Hepatocyte (in vitro differentiated cells): Measurements from ENCODE around the gene CHST8. TPM values are rescaled to one million over a fixed set of nuclear protein-coding genes. Genes with fewer than 3 reads are reported as not detected.

Source experiments
- DNase-seq: peaks from one replicate; pipeline ENCODE4 v3.0.0-alpha.2; 2016; ENCODE audit warnings: low spot score
- H2AFZ ChIP-seq: fragments of 200-600 bp; sonication (generic); 2 replicates; pipeline ENCODE4 v1.6.0; 2016; ENCODE audit warnings: antibody characterized with exemption, mild to moderate bottlenecking
- H3K27ac ChIP-seq: fragments of 200-600 bp; sonication (generic); 2 replicates; pipeline ENCODE4 v1.5.1; 2016; ENCODE audit warnings: mild to moderate bottlenecking
- H3K27me3 ChIP-seq: fragments of 200-600 bp; sonication (generic); 2 replicates; pipeline ENCODE4 v1.6.1; 2016
- H3K36me3 ChIP-seq: fragments of 200-600 bp; sonication (generic); replicated peaks from 2 replicates; pipeline ENCODE4 v1.5.1; 2016; ENCODE audit warnings: low read depth; ENCODE audit not compliant: insufficient read depth
- H3K4me1 ChIP-seq: fragments of 200-600 bp; sonication (generic); 2 replicates; pipeline ENCODE4 v1.5.1; 2016; ENCODE audit warnings: mild to moderate bottlenecking, moderate library complexity; ENCODE audit not compliant: insufficient read depth
- H3K4me2 ChIP-seq: fragments of 200-600 bp; sonication (generic); 2 replicates; pipeline ENCODE4 v1.6.0; 2016
- H3K4me3 ChIP-seq: fragments of 200-600 bp; sonication (generic); 2 replicates; pipeline ENCODE4 v1.5.1; 2016; ENCODE audit warnings: mild to moderate bottlenecking
- H3K79me2 ChIP-seq: fragments of 200-600 bp; sonication (generic); 2 replicates; pipeline ENCODE4 v1.6.0; 2017; ENCODE audit warnings: mild to moderate bottlenecking
- H3K9me2 ChIP-seq: fragments of 200-600 bp; sonication (generic); replicated peaks from 2 replicates; pipeline ENCODE4 v1.6.0; 2017; ENCODE audit warnings: mild to moderate bottlenecking; ENCODE audit not compliant: insufficient read depth
- H3K9me3 ChIP-seq: fragments of 200-600 bp; sonication (generic); 2 replicates; pipeline ENCODE4 v1.5.1; 2016; ENCODE audit warnings: low read depth, mild to moderate bottlenecking
- H4K20me1 ChIP-seq: fragments of 200-600 bp; sonication (generic); 2 replicates; pipeline ENCODE4 v1.6.0; 2016; ENCODE audit warnings: mild to moderate bottlenecking; ENCODE audit not compliant: insufficient read depth, poor library complexity, severe bottlenecking
- CTCF ChIP-seq: fragments of 200-600 bp; sonication (generic); IDR thresholded peaks from 2 replicates; pipeline ENCODE4 v1.5.1; 2016; ENCODE audit warnings: antibody characterized with exemption, mild to moderate bottlenecking; ENCODE audit not compliant: poor library complexity
- EZH2 ChIP-seq: fragments of 200-600 bp; sonication (generic); IDR thresholded peaks from 2 replicates; pipeline ENCODE4 v1.6.1; 2016; ENCODE audit warnings: antibody characterized with exemption, mild to moderate bottlenecking, borderline replicate concordance
- EZH2phosphoT487 ChIP-seq: fragments of 200-600 bp; sonication (generic); IDR thresholded peaks from one replicate; pipeline ENCODE4 v1.6.1; 2018; ENCODE audit warnings: antibody characterized with exemption, mild to moderate bottlenecking, low read depth, moderate library complexity; ENCODE audit not compliant: unreplicated experiment, severe bottlenecking
- WGBS: methylation state at CpG from one replicate; pipeline ENCODE4 v1.1.6; 2016; ENCODE audit warnings: low lambda C conversion rate; ENCODE audit errors: missing lambda C conversion rate; 5-methylcytosine and 5-hydroxymethylcytosine counted together
- polyA plus RNA-seq: library from polyadenylated mRNA; unstranded; fragments of >200 nt; fragmentation: Nextera tagmentation; extraction: Ambion mirVana; gene quantifications from 2 replicates; pipeline ENCODE4 v1.2.1, GENCODE V29; 2016
- total RNA-seq: library from RNA; depleted of rRNA; stranded (reverse); fragments of >200 nt; gene quantifications from 2 replicates; pipeline ENCODE4 v1.2.3, GENCODE V29; 2014

CHST8 gene
- total and polyA plus RNA-seq, 2 experiments from 2014 or later: 0.07 to 0.89 TPM

- no peak overlapping the region for H3K27ac ChIP-seq
- H2AFZ ChIP-seq: no peak overlapping the region
Observed at GRCh38 chr19:33806434-33806881, 184.7 kb downstream of the CHST8 start.

DNA sequence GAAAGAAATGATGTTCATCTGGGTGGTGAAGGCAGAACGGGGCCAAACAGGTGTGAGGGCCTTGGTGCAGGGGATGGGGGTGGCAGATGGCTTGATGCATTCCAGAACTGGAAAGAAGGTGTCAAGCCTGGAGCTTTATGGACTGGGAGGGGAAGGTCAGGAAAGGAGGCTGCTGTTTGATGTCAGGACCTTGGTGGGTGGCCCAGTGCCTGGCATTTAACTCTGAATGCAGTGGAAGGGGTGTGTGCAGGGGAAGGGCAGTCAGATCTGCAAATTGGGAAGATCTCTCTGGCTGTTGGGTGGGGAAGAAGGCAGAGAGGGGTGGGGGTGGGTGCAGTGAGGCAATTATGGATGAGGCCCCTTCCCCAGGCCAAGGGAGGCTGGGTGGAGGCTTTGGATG lies 186.6 kb downstream of the CHST8 start:
- Histone ChIP-seq H3K9me2 (no peaks in the 10 kb centered on the region), H3K4me3 (no peak overlapping the region), H3K4me1 (no peaks in the 10 kb centered on the region), H3K4me2 (no peak overlapping the region), H3K27me3 (no peaks in the 10 kb centered on the region), H3K9me3 (no peaks in the 10 kb centered on the region), H4K20me1 (peaks cover 2% of the 10 kb centered on the region), H2AFZ (no peak overlapping the region), H3K79me2 (peaks cover 3% of the 10 kb centered on the region), H3K27ac (no peak overlapping the region), H3K36me3 (no peaks in the 10 kb centered on the region)
- 56% methylated on average over 1 of the region's 1 CpG for WGBS
- DNase-seq: no peak
- TF ChIP-seq CTCF (no peak), EZH2phosphoT487 (no peak), EZH2 (no peak)

More at GRCh38 chr19:33806434-33806881, 184.7 kb downstream of the CHST8 start:
- no peak for TF ChIP-seq CTCF
- TF ChIP-seq EZH2: no peak
- no peak for TF ChIP-seq EZH2phosphoT487
- H3K9me2 ChIP-seq: no peaks in the 10 kb centered on the region
- H3K79me2 ChIP-seq: peaks cover 7% of the 10 kb centered on the region
- H4K20me1 ChIP-seq: peaks cover 2% of the 10 kb centered on the region
- H3K4me1 ChIP-seq: no peaks in the 10 kb centered on the region
- no peak overlapping the region for H3K4me2 ChIP-seq
- no peak overlapping the region for H3K4me3 ChIP-seq
- no peaks in the 10 kb centered on the region for H3K27me3 ChIP-seq
- no peak for DNase-seq
- no peaks in the 10 kb centered on the region for H3K9me3 ChIP-seq
- 88% methylated on average over 8 of the region's 8 CpGs for WGBS
- H3K36me3 ChIP-seq: no peaks in the 10 kb centered on the region

GRCh38 chr19:33809960-33810359 lies 188.2 kb downstream of the CHST8 start:
- WGBS: 98% methylated on average over 6 of the region's 6 CpGs
- DNase-seq: no peak
- Histone ChIP-seq H3K36me3 (no peaks in the 10 kb centered on the region), H3K4me2 (no peak overlapping the region), H3K27ac (no peak overlapping the region), H3K27me3 (no peaks in the 10 kb centered on the region), H3K79me2 (peaks cover 3% of the 10 kb centered on the region), H4K20me1 (peaks cover 2% of the 10 kb centered on the region), H3K4me1 (no peaks in the 10 kb centered on the region), H2AFZ (no peak overlapping the region), H3K4me3 (no peak overlapping the region), H3K9me3 (no peaks in the 10 kb centered on the region), H3K9me2 (no peaks in the 10 kb centered on the region)
- TF ChIP-seq EZH2phosphoT487 (no peak), EZH2 (no peak), CTCF (no peak)

DNA sequence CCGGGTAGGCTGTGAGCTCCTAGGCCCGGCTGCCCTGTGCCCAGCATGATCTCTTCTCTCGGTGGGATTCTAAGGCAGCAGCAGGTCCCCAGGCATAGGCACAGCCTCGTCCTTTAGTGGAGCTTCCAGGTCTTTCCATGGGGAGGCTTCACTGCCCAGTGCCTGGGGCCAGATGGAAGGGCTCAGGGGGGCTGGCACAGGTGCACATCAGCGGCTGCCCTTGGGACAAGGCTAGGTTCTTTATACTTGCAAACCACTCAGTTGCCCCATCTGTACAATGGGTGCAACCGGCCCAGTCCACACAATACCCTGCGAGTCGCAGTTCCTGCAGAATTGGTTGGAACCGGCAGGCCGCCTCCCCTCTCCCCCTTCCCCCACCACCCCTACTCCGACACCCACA lies 189.1 kb downstream of the CHST8 start:
- no peak for TF ChIP-seq CTCF
- TF ChIP-seq EZH2: no peak
- TF ChIP-seq EZH2phosphoT487: no peak
- Histone ChIP-seq H4K20me1 (no peaks in the 10 kb centered on the region), H3K4me1 (no peaks in the 10 kb centered on the region), H3K4me3 (no peak overlapping the region), H3K36me3 (no peaks in the 10 kb centered on the region), H3K27me3 (no peaks in the 10 kb centered on the region), H2AFZ (no peak overlapping the region), H3K79me2 (no peaks in the 10 kb centered on the region), H3K9me3 (no peaks in the 10 kb centered on the region), H3K9me2 (no peaks in the 10 kb centered on the region), H3K4me2 (no peak overlapping the region), H3K27ac (no peak overlapping the region)
- DNase-seq: no peak
- WGBS: 96% methylated on average over 10 of the region's 11 CpGs
